ENCODE data around the gene HIVEP3.

DNA sequence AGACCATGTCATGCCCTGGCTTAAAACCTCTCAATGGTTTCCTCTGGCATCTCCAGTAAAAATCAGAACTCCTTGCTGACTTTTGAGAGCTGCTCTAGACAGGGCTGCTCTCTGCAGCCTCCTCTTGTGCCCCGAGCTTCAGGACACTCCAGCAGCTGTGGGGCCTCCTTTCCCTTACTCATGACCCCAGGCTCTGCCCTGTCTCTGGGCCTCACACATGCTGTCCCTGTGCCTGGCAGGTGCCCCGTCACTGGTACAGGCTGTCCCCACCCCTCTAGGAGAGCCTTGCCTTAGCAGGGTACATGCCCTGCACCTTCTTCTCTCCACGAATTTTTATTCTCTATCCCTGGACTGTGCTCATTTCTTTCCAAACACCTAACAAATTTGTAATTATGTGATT, 43.2 kb downstream of the HIVEP3 start:
- TF ChIP-seq CTCF (IDR thresholded peaks at IDR 0.05; ENCODE audit: low read length) (no peak), EZH2 (IDR thresholded peaks at IDR 0.05; ENCODE audit: borderline replicate concordance, low read length) (no peak)

Measured in OCI-LY1 (cell line).